ENCODE data around the gene TSSC4. TPM values are rescaled to one million over a fixed set of nuclear protein-coding genes. Genes with fewer than 3 reads are reported as not detected.
A peak's percentile ranks its signal among the peaks of the same experiment; 100 is the strongest.

Gene TSSC4
- total RNA-seq (2021) (35.6 and 49.3 TPM in 2 replicates), Bru-seq, nascent RNA (percentile 64 among the genes with signal in this experiment), BruChase-seq, experiment 1, labeled RNA remaining after a 2-hour chase (percentile 73 among the genes with signal in this experiment), BruChase-seq, experiment 2, labeled RNA remaining after a 6-hour chase (percentile 82 among the genes with signal in this experiment)
- long read RNA-seq, transcript TSSC4-203 (4 exons, 1,544 nt) = minor isoform, 5 of 58 reads
- long read RNA-seq, transcript TSSC4-201 (3 exons, 1,686 nt) = major isoform, 47 of 58 reads
- long read RNA-seq, partial matches to known transcripts = 4 of 58 reads
- long read RNA-seq, other reads (novel, unspliced or antisense) = 0 of 58 reads

DNA sequence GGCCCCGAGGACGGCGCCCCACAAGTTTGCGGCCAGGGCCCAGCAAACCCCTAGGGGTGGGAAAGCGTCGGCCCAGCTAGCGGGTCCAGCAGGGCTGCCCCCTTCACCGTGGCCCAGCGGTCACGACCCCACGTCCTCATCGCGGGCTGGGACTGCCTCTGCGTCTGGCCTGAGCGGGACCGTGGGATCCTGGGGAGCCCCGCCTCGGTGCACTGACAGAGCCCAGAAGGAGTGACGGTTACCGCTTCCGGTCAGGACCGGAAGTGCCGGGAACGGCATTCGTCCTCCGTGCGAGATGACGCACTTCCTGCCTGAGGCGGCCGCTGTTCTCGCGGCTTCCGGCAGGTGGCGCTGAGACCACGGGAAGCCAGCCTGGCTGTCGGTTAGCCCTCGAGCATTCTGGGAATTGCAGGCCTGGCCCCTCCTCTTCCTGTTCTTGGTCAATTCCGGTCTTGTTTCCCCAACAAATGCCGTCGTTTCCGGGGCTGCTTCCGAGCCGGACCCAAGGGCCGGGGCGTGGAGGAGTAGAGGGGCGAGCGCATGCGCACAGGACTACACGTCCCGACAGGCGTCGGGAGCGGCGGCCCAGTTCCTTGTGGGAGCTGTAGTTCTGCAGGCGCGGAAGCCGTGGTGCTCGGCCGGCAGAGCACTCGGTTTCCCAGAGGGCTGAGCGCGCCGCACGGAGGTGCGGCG, at the start of gene TSSC4:
TSSC4 (plus strand) TSS at position 682 of the 693 bp plus-strand sequence. CDS start 1,884 bp downstream, outside the sequence.
- intact Hi-C loops (cut with micrococcal nuclease; ENCODE audit: unreplicated experiment) = loop anchor here (1.0 to 5.0 kb wide), 2 partner anchors 20 to 203 kb away; no protein-coding TSS in a partner anchor
- H3K4me3 ChIP-seq = peak within 1 kb of the TSS; percentile 89
- no peaks in the 10 kb centered on the region for H4K20me1 ChIP-seq (ENCODE audit: insufficient read depth)
- ChIA-PET CTCF (interaction anchor here (0.6 to 1.0 kb wide), 4 partner anchors 12 to 847 kb away, joined by 3 to 4 read pairs (median 4); no protein-coding TSS in a partner anchor), POLR2A (ENCODE audit: unreplicated experiment) (interaction anchor here (0.7 kb wide), 1 partner anchor 565 kb away, joined by 7 read pairs; the partner anchor contains the start of gene SYT8)
- H3K9me2 ChIP-seq (ENCODE audit: insufficient read depth) = no peaks in the 10 kb centered on the region
- no TSS peak for BruUV-seq (replicated peaks)
- H3K9me3 ChIP-seq (ENCODE audit: insufficient read depth, low read depth) = no peaks in the 10 kb centered on the region
- TF ChIP-seq EZH2 (IDR thresholded peaks at IDR 0.05; ENCODE audit: low read depth) = no peak
- TF ChIP-seq, protein P1, sequence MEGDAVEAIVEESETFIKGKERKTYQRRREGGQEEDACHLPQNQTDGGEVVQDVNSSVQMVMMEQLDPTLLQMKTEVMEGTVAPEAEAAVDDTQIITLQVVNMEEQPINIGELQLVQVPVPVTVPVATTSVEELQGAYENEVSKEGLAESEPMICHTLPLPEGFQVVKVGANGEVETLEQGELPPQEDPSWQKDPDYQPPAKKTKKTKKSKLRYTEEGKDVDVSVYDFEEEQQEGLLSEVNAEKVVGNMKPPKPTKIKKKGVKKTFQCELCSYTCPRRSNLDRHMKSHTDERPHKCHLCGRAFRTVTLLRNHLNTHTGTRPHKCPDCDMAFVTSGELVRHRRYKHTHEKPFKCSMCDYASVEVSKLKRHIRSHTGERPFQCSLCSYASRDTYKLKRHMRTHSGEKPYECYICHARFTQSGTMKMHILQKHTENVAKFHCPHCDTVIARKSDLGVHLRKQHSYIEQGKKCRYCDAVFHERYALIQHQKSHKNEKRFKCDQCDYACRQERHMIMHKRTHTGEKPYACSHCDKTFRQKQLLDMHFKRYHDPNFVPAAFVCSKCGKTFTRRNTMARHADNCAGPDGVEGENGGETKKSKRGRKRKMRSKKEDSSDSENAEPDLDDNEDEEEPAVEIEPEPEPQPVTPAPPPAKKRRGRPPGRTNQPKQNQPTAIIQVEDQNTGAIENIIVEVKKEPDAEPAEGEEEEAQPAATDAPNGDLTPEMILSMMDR (conservative IDR thresholded peaks at IDR 0.05) = peak; percentile 80
- H3F3A ChIP-seq (ENCODE audit: insufficient read depth, low read depth) = peaks cover 10% of the 10 kb centered on the region; the same call in 1 of the 2 replicates
- H3K4me2 ChIP-seq = peak within 1 kb of the TSS; percentile 81
- H3K36me3 ChIP-seq (ENCODE audit: low read depth) = no peaks in the 10 kb centered on the region
- H3K27me3 ChIP-seq (ENCODE audit: insufficient read depth, low read depth) = no peaks in the 10 kb centered on the region
- H3K4me1 ChIP-seq (replicated peaks; ENCODE audit: insufficient read depth) = no peaks in the 10 kb centered on the region
- H3K27ac ChIP-seq = peak within 1 kb of the TSS; percentile 62
- H3K79me2 ChIP-seq (ENCODE audit: low read depth) = peaks cover 19% of the 10 kb centered on the region
- H2AFZ ChIP-seq = peak within 1 kb of the TSS; percentile 78
- peak; percentile 96 for DNase-seq

DNA sequence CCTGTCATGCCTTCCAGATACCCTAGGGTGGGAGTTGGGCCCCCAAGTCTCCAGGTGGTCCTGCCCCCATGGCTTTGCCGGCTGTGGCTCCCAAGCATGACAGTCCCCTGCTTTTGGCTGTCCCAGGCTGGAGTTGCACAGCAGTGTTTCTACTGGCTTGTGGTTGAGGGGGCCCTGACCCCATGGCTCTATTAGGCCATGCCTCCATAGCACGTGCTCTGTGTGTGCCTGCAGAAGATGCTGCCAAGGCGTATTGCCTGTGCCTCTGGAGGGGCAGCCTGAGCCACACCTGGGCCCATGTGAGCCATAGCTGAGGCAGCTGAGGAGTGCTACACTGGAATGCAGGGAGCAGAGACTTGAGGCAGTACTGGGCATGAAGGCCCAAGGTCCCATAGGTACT, 48.8 kb upstream of the TSSC4 start:
- Histone ChIP-seq H3K4me2 (no peak overlapping the region), H2AFZ (no peak overlapping the region), H3K27ac (no peak overlapping the region), H3K36me3 (ENCODE audit: low read depth) (no peaks in the 10 kb centered on the region), H3K79me2 (ENCODE audit: low read depth) (no peaks in the 10 kb centered on the region), H4K20me1 (ENCODE audit: insufficient read depth) (no peaks in the 10 kb centered on the region), H3K9me3 (ENCODE audit: insufficient read depth, low read depth) (no peaks in the 10 kb centered on the region), H3F3A (ENCODE audit: insufficient read depth, low read depth) (peaks cover 10% of the 10 kb centered on the region; the same call in 1 of the 2 replicates), H3K4me1 (replicated peaks; ENCODE audit: insufficient read depth) (peaks cover 9% of the 10 kb centered on the region; the same call in 1 of the 2 replicates), H3K27me3 (ENCODE audit: insufficient read depth, low read depth) (peaks cover 11% of the 10 kb centered on the region; the same call in 1 of the 2 replicates), H3K4me3 (no peak overlapping the region), H3K9me2 (ENCODE audit: insufficient read depth) (no peaks in the 10 kb centered on the region)
- intact Hi-C loops (cut with micrococcal nuclease; ENCODE audit: unreplicated experiment) = no loop called here
- no TSS peak for BruUV-seq (replicated peaks)
- CTCF ChIA-PET = no interaction called here
- POLR2A ChIA-PET (ENCODE audit: unreplicated experiment) = no interaction called here
- DNase-seq = no peak
- TF ChIP-seq, protein P1 (conservative IDR thresholded peaks at IDR 0.05) = no peak
- no peak for TF ChIP-seq EZH2 (IDR thresholded peaks at IDR 0.05; ENCODE audit: low read depth)

DNA sequence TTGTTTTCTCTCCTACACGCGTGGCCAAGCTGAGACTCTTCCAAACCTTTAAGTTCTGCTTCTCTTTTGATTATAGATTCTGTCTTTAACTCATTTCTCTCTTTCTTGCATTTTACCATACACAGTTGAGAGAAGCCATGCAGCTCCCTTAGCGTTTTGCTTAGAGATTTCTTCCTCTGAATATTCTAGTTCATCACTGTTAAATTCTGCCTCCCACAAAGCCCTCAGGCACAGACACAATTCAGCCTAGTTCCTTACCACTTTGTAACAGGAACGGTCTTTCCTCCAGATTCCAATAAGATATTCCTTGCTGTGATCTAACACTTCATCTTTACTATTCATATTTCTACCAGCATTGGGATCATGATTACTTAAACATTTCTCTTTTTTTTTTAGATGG, 48.1 kb upstream of the TSSC4 start:
- no peak overlapping the region for H3K4me2 ChIP-seq
- H3K27me3 ChIP-seq (ENCODE audit: insufficient read depth, low read depth) = peaks cover 11% of the 10 kb centered on the region; the same call in 1 of the 2 replicates
- peaks cover 10% of the 10 kb centered on the region; the same call in 1 of the 2 replicates for H3F3A ChIP-seq (ENCODE audit: insufficient read depth, low read depth)
- ChIA-PET CTCF (no interaction called here), POLR2A (ENCODE audit: unreplicated experiment) (no interaction called here)
- no peak overlapping the region for H2AFZ ChIP-seq
- H3K4me1 ChIP-seq (replicated peaks; ENCODE audit: insufficient read depth) = peaks cover 9% of the 10 kb centered on the region; the same call in 1 of the 2 replicates
- H4K20me1 ChIP-seq (ENCODE audit: insufficient read depth) = no peaks in the 10 kb centered on the region
- no peak for DNase-seq
- intact Hi-C loops (cut with micrococcal nuclease; ENCODE audit: unreplicated experiment) = no loop called here
- H3K4me3 ChIP-seq = no peak overlapping the region
- no TSS peak for BruUV-seq (replicated peaks)
- no peaks in the 10 kb centered on the region for H3K9me3 ChIP-seq (ENCODE audit: insufficient read depth, low read depth)
- H3K79me2 ChIP-seq (ENCODE audit: low read depth) = no peaks in the 10 kb centered on the region
- no peak overlapping the region for H3K27ac ChIP-seq
- H3K9me2 ChIP-seq (ENCODE audit: insufficient read depth) = no peaks in the 10 kb centered on the region
- no peaks in the 10 kb centered on the region for H3K36me3 ChIP-seq (ENCODE audit: low read depth)
- TF ChIP-seq, protein P1 (conservative IDR thresholded peaks at IDR 0.05) = no peak
- TF ChIP-seq EZH2 (IDR thresholded peaks at IDR 0.05; ENCODE audit: low read depth) = no peak

Data from PC-9 (cell line).